GM12878 (cell line): ENCODE measurements around the gene OR6X1.

ENCODE experiments used
- CBFB ChIP-seq: IDR thresholded peaks from 2 replicates; pipeline ENCODE4 v1.6.1; 2016; ENCODE audit warnings: antibody characterized with exemption, low read depth
- CHD1 ChIP-seq: IDR thresholded peaks from 2 replicates; pipeline ENCODE4 v1.6.1; 2012; ENCODE audit warnings: low read depth, low read length, improper control_type of control experiment
- CHD2 ChIP-seq: IDR thresholded peaks from 2 replicates; pipeline ENCODE4 v1.6.1; 2011; ENCODE audit warnings: low read depth, low read length, improper control_type of control experiment, borderline replicate concordance
- HDAC2 ChIP-seq: fragments of 200-600 bp; sonication (generic); IDR thresholded peaks from 2 replicates; pipeline ENCODE4 v1.6.1; 2017
- KDM1A ChIP-seq: fragments of 200-600 bp; sonication (generic); IDR thresholded peaks from 2 replicates; pipeline ENCODE4 v1.6.1; 2016; ENCODE audit warnings: borderline replicate concordance
- NFIC ChIP-seq: IDR thresholded peaks from 2 replicates; pipeline ENCODE4 v1.6.1; 2012; ENCODE audit warnings: low read depth, mild to moderate bottlenecking, inconsistent platforms, low read length, moderate library complexity
- POLR2A ChIP-seq: IDR thresholded peaks from 2 replicates; pipeline ENCODE4 v1.6.1; 2011; ENCODE audit warnings: low read depth, mild to moderate bottlenecking, low read length
- REST ChIP-seq: IDR thresholded peaks from 2 replicates; pipeline ENCODE4 v1.6.1; 2012; ENCODE audit warnings: mild to moderate bottlenecking, low read depth, low read length
- WRNIP1 ChIP-seq: IDR thresholded peaks from 2 replicates; pipeline ENCODE4 v1.6.1; 2011; ENCODE audit warnings: low read depth, low read length, improper control_type of control experiment, borderline replicate concordance
- TF ChIP-seq, protein P1 (sequence below), 3 experiments: IDR thresholded peaks in 2 of 3; conservative IDR thresholded peaks in 1 of 3; 2 replicates each; pipeline ENCODE4 v1.5.1; 2011; ENCODE audit warnings: low read depth in 3 of 3, low read length in 3 of 3, mild to moderate bottlenecking in 3 of 3, control low read depth in 2 of 3, moderate library complexity in 2 of 3, inconsistent platforms in 1 of 3, mixed read lengths in 1 of 3; ENCODE audit not compliant: control insufficient read depth in 2 of 3, insufficient read depth in 1 of 3; ENCODE audit errors: extremely low read depth in 1 of 3
- TF ChIP-seq, protein P2 (sequence below): IDR thresholded peaks from 2 replicates; pipeline ENCODE4 v1.6.1; 2012; ENCODE audit warnings: low read depth, low read length, improper control_type of control experiment
- TF ChIP-seq, protein P3 (sequence below): IDR thresholded peaks from 2 replicates; pipeline ENCODE4 v1.6.1; 2012; ENCODE audit warnings: low read length, inconsistent platforms
- TF ChIP-seq, protein P4 (sequence below): fragments of 450-650 bp; formaldehyde crosslinking; IDR thresholded peaks from 2 replicates; pipeline ENCODE4 v1.5.0; 2022; ENCODE audit warnings: mild to moderate bottlenecking, missing genetic modification characterization

DNA sequence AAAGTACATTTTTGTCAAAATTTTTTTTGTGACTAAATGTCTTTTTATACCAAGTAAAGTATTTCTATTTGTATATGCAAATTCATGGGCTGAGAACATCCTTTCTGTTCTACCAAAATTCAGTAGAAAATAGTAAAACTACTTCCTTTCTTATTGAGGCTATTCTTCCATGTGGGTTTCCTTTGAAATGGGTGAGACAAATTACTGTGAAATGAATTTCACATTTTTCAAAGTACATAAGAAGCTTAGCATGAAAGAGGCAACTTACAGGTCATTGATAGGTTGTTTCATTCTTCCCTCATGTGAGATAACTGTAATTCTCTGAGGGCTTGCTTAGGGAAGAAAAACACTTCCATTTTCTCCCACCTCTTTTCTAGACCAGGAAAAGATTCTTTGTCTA lies 1.0 kb upstream of the OR6X1 start:
- TF ChIP-seq, protein P1, sequence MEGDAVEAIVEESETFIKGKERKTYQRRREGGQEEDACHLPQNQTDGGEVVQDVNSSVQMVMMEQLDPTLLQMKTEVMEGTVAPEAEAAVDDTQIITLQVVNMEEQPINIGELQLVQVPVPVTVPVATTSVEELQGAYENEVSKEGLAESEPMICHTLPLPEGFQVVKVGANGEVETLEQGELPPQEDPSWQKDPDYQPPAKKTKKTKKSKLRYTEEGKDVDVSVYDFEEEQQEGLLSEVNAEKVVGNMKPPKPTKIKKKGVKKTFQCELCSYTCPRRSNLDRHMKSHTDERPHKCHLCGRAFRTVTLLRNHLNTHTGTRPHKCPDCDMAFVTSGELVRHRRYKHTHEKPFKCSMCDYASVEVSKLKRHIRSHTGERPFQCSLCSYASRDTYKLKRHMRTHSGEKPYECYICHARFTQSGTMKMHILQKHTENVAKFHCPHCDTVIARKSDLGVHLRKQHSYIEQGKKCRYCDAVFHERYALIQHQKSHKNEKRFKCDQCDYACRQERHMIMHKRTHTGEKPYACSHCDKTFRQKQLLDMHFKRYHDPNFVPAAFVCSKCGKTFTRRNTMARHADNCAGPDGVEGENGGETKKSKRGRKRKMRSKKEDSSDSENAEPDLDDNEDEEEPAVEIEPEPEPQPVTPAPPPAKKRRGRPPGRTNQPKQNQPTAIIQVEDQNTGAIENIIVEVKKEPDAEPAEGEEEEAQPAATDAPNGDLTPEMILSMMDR (IDR thresholded peaks at IDR 0.05 in 2 of 3, conservative IDR thresholded peaks at IDR 0.05 in 1 of 3; ENCODE audit: control insufficient read depth in 2 of 3, extremely low read depth in 1 of 3, insufficient read depth in 1 of 3, low read depth in 3 of 3, low read length in 3 of 3), result no peak
- TF ChIP-seq WRNIP1 (no peak), NFIC (no peak), REST (no peak), KDM1A (no peak), CBFB (no peak), POLR2A (no peak), CHD2 (no peak), CHD1 (no peak), HDAC2 (no peak)
- TF ChIP-seq, protein P2, sequence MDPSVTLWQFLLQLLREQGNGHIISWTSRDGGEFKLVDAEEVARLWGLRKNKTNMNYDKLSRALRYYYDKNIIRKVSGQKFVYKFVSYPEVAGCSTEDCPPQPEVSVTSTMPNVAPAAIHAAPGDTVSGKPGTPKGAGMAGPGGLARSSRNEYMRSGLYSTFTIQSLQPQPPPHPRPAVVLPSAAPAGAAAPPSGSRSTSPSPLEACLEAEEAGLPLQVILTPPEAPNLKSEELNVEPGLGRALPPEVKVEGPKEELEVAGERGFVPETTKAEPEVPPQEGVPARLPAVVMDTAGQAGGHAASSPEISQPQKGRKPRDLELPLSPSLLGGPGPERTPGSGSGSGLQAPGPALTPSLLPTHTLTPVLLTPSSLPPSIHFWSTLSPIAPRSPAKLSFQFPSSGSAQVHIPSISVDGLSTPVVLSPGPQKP, result no peak
- TF ChIP-seq, protein P3, sequence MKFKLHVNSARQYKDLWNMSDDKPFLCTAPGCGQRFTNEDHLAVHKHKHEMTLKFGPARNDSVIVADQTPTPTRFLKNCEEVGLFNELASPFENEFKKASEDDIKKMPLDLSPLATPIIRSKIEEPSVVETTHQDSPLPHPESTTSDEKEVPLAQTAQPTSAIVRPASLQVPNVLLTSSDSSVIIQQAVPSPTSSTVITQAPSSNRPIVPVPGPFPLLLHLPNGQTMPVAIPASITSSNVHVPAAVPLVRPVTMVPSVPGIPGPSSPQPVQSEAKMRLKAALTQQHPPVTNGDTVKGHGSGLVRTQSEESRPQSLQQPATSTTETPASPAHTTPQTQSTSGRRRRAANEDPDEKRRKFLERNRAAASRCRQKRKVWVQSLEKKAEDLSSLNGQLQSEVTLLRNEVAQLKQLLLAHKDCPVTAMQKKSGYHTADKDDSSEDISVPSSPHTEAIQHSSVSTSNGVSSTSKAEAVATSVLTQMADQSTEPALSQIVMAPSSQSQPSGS, result no peak
- TF ChIP-seq, protein P4, sequence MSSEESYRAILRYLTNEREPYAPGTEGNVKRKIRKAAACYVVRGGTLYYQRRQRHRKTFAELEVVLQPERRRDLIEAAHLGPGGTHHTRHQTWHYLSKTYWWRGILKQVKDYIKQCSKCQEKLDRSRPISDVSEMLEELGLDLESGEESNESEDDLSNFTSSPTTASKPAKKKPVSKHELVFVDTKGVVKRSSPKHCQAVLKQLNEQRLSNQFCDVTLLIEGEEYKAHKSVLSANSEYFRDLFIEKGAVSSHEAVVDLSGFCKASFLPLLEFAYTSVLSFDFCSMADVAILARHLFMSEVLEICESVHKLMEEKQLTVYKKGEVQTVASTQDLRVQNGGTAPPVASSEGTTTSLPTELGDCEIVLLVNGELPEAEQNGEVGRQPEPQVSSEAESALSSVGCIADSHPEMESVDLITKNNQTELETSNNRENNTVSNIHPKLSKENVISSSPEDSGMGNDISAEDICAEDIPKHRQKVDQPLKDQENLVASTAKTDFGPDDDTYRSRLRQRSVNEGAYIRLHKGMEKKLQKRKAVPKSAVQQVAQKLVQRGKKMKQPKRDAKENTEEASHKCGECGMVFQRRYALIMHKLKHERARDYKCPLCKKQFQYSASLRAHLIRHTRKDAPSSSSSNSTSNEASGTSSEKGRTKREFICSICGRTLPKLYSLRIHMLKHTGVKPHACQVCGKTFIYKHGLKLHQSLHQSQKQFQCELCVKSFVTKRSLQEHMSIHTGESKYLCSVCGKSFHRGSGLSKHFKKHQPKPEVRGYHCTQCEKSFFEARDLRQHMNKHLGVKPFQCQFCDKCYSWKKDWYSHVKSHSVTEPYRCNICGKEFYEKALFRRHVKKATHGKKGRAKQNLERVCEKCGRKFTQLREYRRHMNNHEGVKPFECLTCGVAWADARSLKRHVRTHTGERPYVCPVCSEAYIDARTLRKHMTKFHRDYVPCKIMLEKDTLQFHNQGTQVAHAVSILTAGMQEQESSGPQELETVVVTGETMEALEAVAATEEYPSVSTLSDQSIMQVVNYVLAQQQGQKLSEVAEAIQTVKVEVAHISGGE (CRISPR knock-in tag), result no peak
